Putamen (tissue), 1 donor: ENCODE measurements around the gene GNAL.
"Not testable (repeated sequence)": the region's sequence is repeated elsewhere in the genome, so short reads cannot be mapped to it uniquely, and the experiment has no call there.

Source experiments
- DNase-seq: peaks from one replicate; pipeline ENCODE4 v3.0.0-alpha.2; 2016; ENCODE audit warnings: low spot score

The GNAL gene

GRCh38 chr18:11877497-11878135 is 188.6 kb downstream of the GNAL start:
- no peak for DNase-seq

- no peak for DNase-seq
These were observed 191.7 kb downstream of the GNAL start for GRCh38 chr18:11880586-11881304.

- no peak for DNase-seq
These were observed 193.6 kb downstream of the GNAL start for GRCh38 chr18:11882636-11883035.

- DNase-seq: no peak
These were observed 194.1 kb downstream of the GNAL start for GRCh38 chr18:11883153-11883552.

GRCh38 chr18:11884396-11885030 is 195.4 kb downstream of the GNAL start:
- no peak for DNase-seq

- DNase-seq: no peak
These were observed 196.3 kb downstream of the GNAL start for GRCh38 chr18:11885278-11885947.

- no peak for DNase-seq
These were observed 197.6 kb downstream of the GNAL start for GRCh38 chr18:11886577-11887110.

- no peak for DNase-seq
These were observed 198.5 kb downstream of the GNAL start for GRCh38 chr18:11887328-11888128.

- no peak for DNase-seq
These were observed 199.7 kb downstream of the GNAL start for GRCh38 chr18:11888726-11889125.

GRCh38 chr18:11889284-11889683 is 200.2 kb downstream of the GNAL start:
- DNase-seq: no peak

- no peak for DNase-seq
These were observed 202.7 kb downstream of the GNAL start for GRCh38 chr18:11891737-11892136.

GRCh38 chr18:11892438-11892837 is 203.4 kb downstream of the GNAL start:
- DNase-seq: not testable (repeated sequence)

- DNase-seq: no peak
These were observed 208.7 kb downstream of the GNAL start for GRCh38 chr18:11897781-11898180.

- DNase-seq: no peak
These were observed 210.0 kb downstream of the GNAL start for GRCh38 chr18:11899063-11899462.

- DNase-seq: no peak
These were observed 212.9 kb downstream of the GNAL start for GRCh38 chr18:11901826-11902438.

GRCh38 chr18:11902522-11903292 is 213.6 kb downstream of the GNAL start:
- no peak for DNase-seq

GRCh38 chr18:11905613-11906012 is 216.5 kb downstream of the GNAL start:
- DNase-seq: no peak

GRCh38 chr18:11906176-11906575 is 217.1 kb downstream of the GNAL start:
- DNase-seq: no peak

- DNase-seq: no peak
These were observed 218.1 kb downstream of the GNAL start for GRCh38 chr18:11906926-11907874.
